ENCODE measurements around the gene MRPL33. TPM values are rescaled to one million over a fixed set of nuclear protein-coding genes. Genes with fewer than 3 reads are reported as not detected.

Gene MRPL33
- total and polyA plus RNA-seq, 4 donors: 31.2 to 130 (median 41.0) TPM

- Histone ChIP-seq H3K9me3 (ENCODE audit: control insufficient read depth in 4 of 4, low read length in 3 of 4) (no peaks in the 10 kb centered on the region), H3K4me1 (ENCODE audit: control insufficient read depth in 4 of 4, insufficient read depth in 4 of 4, low read length in 3 of 4) (no peaks in the 10 kb centered on the region), H3K27ac (ENCODE audit: low read depth in 1 of 2, low read length in 2 of 2) (no peak overlapping the region), H3K36me3 (ENCODE audit: control insufficient read depth in 4 of 4, insufficient read depth in 3 of 4, low read depth in 1 of 4, low read length in 3 of 4) (peaks cover 0 to 4% (median under 1%) of the 10 kb centered on the region in 4 donors), H3K27me3 (ENCODE audit: control insufficient read depth in 4 of 4, insufficient read depth in 4 of 4, low read length in 3 of 4) (no peaks in the 10 kb centered on the region), H3K4me3 (ENCODE audit: low read depth in 1 of 3, low read length in 3 of 3) (no peak overlapping the region), H3K9ac (ENCODE audit: low read depth in 1 of 2, low read length in 2 of 2) (no peak overlapping the region)
- TF ChIP-seq NR2F2 (IDR thresholded peaks at IDR 0.05) (no peak), JUND (IDR thresholded peaks at IDR 0.05) (no peak)
- DNase-seq (ENCODE audit: low spot score): no peak
Measured at GRCh38 chr2:27804146-27804545, 32.6 kb downstream of the MRPL33 start.

- Histone ChIP-seq H3K4me3 (ENCODE audit: low read depth in 1 of 3, low read length in 3 of 3) (no peak overlapping the region), H3K9ac (ENCODE audit: low read depth in 1 of 2, low read length in 2 of 2) (no peak overlapping the region), H3K27me3 (ENCODE audit: control insufficient read depth in 4 of 4, insufficient read depth in 4 of 4, low read length in 3 of 4) (no peaks in the 10 kb centered on the region), H3K9me3 (ENCODE audit: control insufficient read depth in 4 of 4, low read length in 3 of 4) (no peaks in the 10 kb centered on the region), H3K27ac (ENCODE audit: low read depth in 1 of 2, low read length in 2 of 2) (no peak overlapping the region), H3K4me1 (ENCODE audit: control insufficient read depth in 4 of 4, insufficient read depth in 4 of 4, low read length in 3 of 4) (no peaks in the 10 kb centered on the region), H3K36me3 (ENCODE audit: control insufficient read depth in 4 of 4, insufficient read depth in 3 of 4, low read depth in 1 of 4, low read length in 3 of 4) (peaks cover 0 to 4% (median 3%) of the 10 kb centered on the region in 4 donors)
- TF ChIP-seq FOXA2 (IDR thresholded peaks at IDR 0.05) (no peak), FOXA1 (IDR thresholded peaks at IDR 0.05) (no peak), MAX (IDR thresholded peaks at IDR 0.05) (no peak), RAD21 (IDR thresholded peaks at IDR 0.05) (no peak), CTCF (IDR thresholded peaks at IDR 0.05; ENCODE audit: low read depth, low read length, missing input control) (no peak), YY1 (IDR thresholded peaks at IDR 0.05) (no peak), GABPA (IDR thresholded peaks at IDR 0.05 in 1 of 2, conservative IDR thresholded peaks at IDR 0.05 in 1 of 2) (no peak), EGR1 (IDR thresholded peaks at IDR 0.05; ENCODE audit: low read depth in 2 of 2) (no peak), HNF4A (conservative IDR thresholded peaks at IDR 0.05) (no peak), JUND (IDR thresholded peaks at IDR 0.05) (no peak)
- 79% methylated on average over 3 of the region's 3 CpGs for WGBS
- no peak for DNase-seq (ENCODE audit: low spot score)
Measured at GRCh38 chr2:27805180-27805579, 33.7 kb downstream of the MRPL33 start.

- no peaks in the 10 kb centered on the region for H3K9me3 ChIP-seq (ENCODE audit: control insufficient read depth in 4 of 4, low read length in 3 of 4)
- WGBS: 96% methylated on average over 5 of the region's 5 CpGs
- TF ChIP-seq YY1 (IDR thresholded peaks at IDR 0.05): no peak
- no peaks in the 10 kb centered on the region for H3K27me3 ChIP-seq (ENCODE audit: control insufficient read depth in 4 of 4, insufficient read depth in 4 of 4, low read length in 3 of 4)
- DNase-seq (ENCODE audit: low spot score): no peak
- H3K27ac ChIP-seq (ENCODE audit: low read depth in 1 of 2, low read length in 2 of 2): no peak overlapping the region
- no peaks in the 10 kb centered on the region for H3K4me1 ChIP-seq (ENCODE audit: control insufficient read depth in 4 of 4, insufficient read depth in 4 of 4, low read length in 3 of 4)
- H3K9ac ChIP-seq (ENCODE audit: low read depth in 1 of 2, low read length in 2 of 2): no peak overlapping the region
- no peak overlapping the region for H3K4me3 ChIP-seq (ENCODE audit: low read depth in 1 of 3, low read length in 3 of 3)
- peaks cover 0 to 4% (median 2%) of the 10 kb centered on the region in 4 donors for H3K36me3 ChIP-seq (ENCODE audit: control insufficient read depth in 4 of 4, insufficient read depth in 3 of 4, low read depth in 1 of 4, low read length in 3 of 4)
Measured at GRCh38 chr2:27806311-27807059, 35.0 kb downstream of the MRPL33 start.

- TF ChIP-seq HNF4G (IDR thresholded peaks at IDR 0.05): no peak
- no peak for TF ChIP-seq SP1 (IDR thresholded peaks at IDR 0.05)
- peak; percentile 61 to 76 for TF ChIP-seq RAD21 (IDR thresholded peaks at IDR 0.05)
- TF ChIP-seq YY1 (IDR thresholded peaks at IDR 0.05): no peak
- TF ChIP-seq TAF1 (conservative IDR thresholded peaks at IDR 0.05): no peak
- no peak for TF ChIP-seq HNF4A (conservative IDR thresholded peaks at IDR 0.05)
- TF ChIP-seq FOXA1 (IDR thresholded peaks at IDR 0.05): no peak
- no peak for TF ChIP-seq FOXA2 (IDR thresholded peaks at IDR 0.05)
- TF ChIP-seq JUND (IDR thresholded peaks at IDR 0.05): no peak
- TF ChIP-seq GABPA (IDR thresholded peaks at IDR 0.05 in 1 of 2, conservative IDR thresholded peaks at IDR 0.05 in 1 of 2): no peak
- peak; percentile 33 for TF ChIP-seq CTCF (IDR thresholded peaks at IDR 0.05; ENCODE audit: low read depth, low read length, missing input control)
- no peak for TF ChIP-seq NR2F2 (IDR thresholded peaks at IDR 0.05)
Measured at GRCh38 chr2:27807476-27807875, 36.0 kb downstream of the MRPL33 start.

More at GRCh38 chr2:27807476-27807875, 36.0 kb downstream of the MRPL33 start:
- Histone ChIP-seq H3K27ac (ENCODE audit: low read depth in 1 of 2, low read length in 2 of 2) (no peak overlapping the region), H3K9ac (ENCODE audit: low read depth in 1 of 2, low read length in 2 of 2) (no peak overlapping the region), H3K4me1 (ENCODE audit: control insufficient read depth in 4 of 4, insufficient read depth in 4 of 4, low read length in 3 of 4) (no peaks in the 10 kb centered on the region), H3K4me3 (ENCODE audit: low read depth in 1 of 3, low read length in 3 of 3) (no peak overlapping the region), H3K9me3 (ENCODE audit: control insufficient read depth in 4 of 4, low read length in 3 of 4) (no peaks in the 10 kb centered on the region), H3K27me3 (ENCODE audit: control insufficient read depth in 4 of 4, insufficient read depth in 4 of 4, low read length in 3 of 4) (no peaks in the 10 kb centered on the region), H3K36me3 (ENCODE audit: control insufficient read depth in 4 of 4, insufficient read depth in 3 of 4, low read depth in 1 of 4, low read length in 3 of 4) (peaks cover 0 to 4% (median 2%) of the 10 kb centered on the region in 4 donors)
- 88% methylated on average over 4 of the region's 4 CpGs for WGBS
- DNase-seq (ENCODE audit: low spot score): no peak
